ENCODE measurements around the gene TRABD2B. TPM values are rescaled to one million over a fixed set of nuclear protein-coding genes. Genes with fewer than 3 reads are reported as not detected.

Gene TRABD2B
- total and polyA plus RNA-seq, 2 donors (not counting 3 experiments of a cell fraction or from before 2014, with no cell fraction given) = not detected

GRCh38 chr1:47725000-47725473, 272.1 kb downstream of the TRABD2B start:
- ChIA-PET CTCF (interaction anchor here (1.0 to 12.3 kb wide), 6 partner anchors 12 to 546 kb away, joined by 3 to 691 read pairs (median 82); partner anchors contain the start of gene FOXD2), POLR2A (no interaction called here)
- H3K4me3 ChIP-seq (replicated peaks in 1 of 3; ENCODE audit: insufficient read depth in 1 of 3, low read depth in 1 of 3, low read length in 3 of 3) = no peak overlapping the region
- H3K9me3 ChIP-seq (replicated peaks; ENCODE audit: control insufficient read depth, insufficient read depth, low read length) = no peaks in the 10 kb centered on the region
- H3K27ac ChIP-seq (ENCODE audit: insufficient read depth, low read depth, low read length) = no peak overlapping the region
- no peaks in the 10 kb centered on the region for H3K9me1 ChIP-seq (replicated peaks; ENCODE audit: control insufficient read depth, extremely low read depth, insufficient read depth, low read length)
- intact Hi-C loops (cut with micrococcal nuclease) (no loop called here), dilution Hi-C loops (cut with MboI; ENCODE audit: extremely low pct_ligation_motif_present, low sequenced_read_pairs) (no loop called here)
- H4K20me1 ChIP-seq (replicated peaks; ENCODE audit: control insufficient read depth, extremely low read depth, insufficient read depth, low read length) = no peaks in the 10 kb centered on the region
- no peak for DNase-seq (ENCODE audit: low read depth, low spot score)
- peaks cover 34 to 36% of the 10 kb centered on the region in 2 experiments for H3K27me3 ChIP-seq (ENCODE audit: control insufficient read depth in 2 of 2, insufficient read depth in 2 of 2, low read length in 2 of 2)
- FAIRE-seq = no peak
- no TSS peak for BruUV-seq (replicated peaks)
- no peaks in the 10 kb centered on the region for H3K4me1 ChIP-seq (ENCODE audit: control insufficient read depth, extremely low read depth, insufficient read depth, low read length)
- H2AFZ ChIP-seq (ENCODE audit: low read depth, low read length) = no peak overlapping the region
- H3K36me3 ChIP-seq (ENCODE audit: control insufficient read depth in 2 of 2, extremely low read depth in 1 of 2, insufficient read depth in 2 of 2, low read length in 2 of 2) = no peaks in the 10 kb centered on the region
- H3K4me2 ChIP-seq (ENCODE audit: insufficient read depth, low read length) = no peak overlapping the region
- H3K9ac ChIP-seq (replicated peaks; ENCODE audit: extremely low read depth, insufficient read depth, low read length) = no peak overlapping the region
- no peaks in the 10 kb centered on the region for H3K79me2 ChIP-seq (ENCODE audit: control insufficient read depth, insufficient read depth, low read length)
- no peak for TF ChIP-seq EZH2 (IDR thresholded peaks at IDR 0.05; ENCODE audit: borderline replicate concordance, low read depth, low read length, severe bottlenecking)
- peak; percentile 8 to 23 for TF ChIP-seq CTCF (IDR thresholded peaks at IDR 0.05; ENCODE audit: extremely low read depth in 1 of 2, insufficient read depth in 1 of 2, low read depth in 1 of 2, low read length in 2 of 2)
- no peak for TF ChIP-seq FOS (IDR thresholded peaks at IDR 0.05; ENCODE audit: borderline replicate concordance, insufficient read depth, low read length)

GRCh38 chr1:47724432-47724999, 272.7 kb downstream of the TRABD2B start:
- Histone ChIP-seq H3K9me3 (replicated peaks; ENCODE audit: control insufficient read depth, insufficient read depth, low read length) (no peaks in the 10 kb centered on the region), H3K27me3 (ENCODE audit: control insufficient read depth in 2 of 2, insufficient read depth in 2 of 2, low read length in 2 of 2) (peaks cover 34 to 37% of the 10 kb centered on the region in 2 experiments), H3K4me3 (replicated peaks in 1 of 3; ENCODE audit: insufficient read depth in 1 of 3, low read depth in 1 of 3, low read length in 3 of 3) (no peak overlapping the region), H4K20me1 (replicated peaks; ENCODE audit: control insufficient read depth, extremely low read depth, insufficient read depth, low read length) (no peaks in the 10 kb centered on the region), H3K36me3 (ENCODE audit: control insufficient read depth in 2 of 2, extremely low read depth in 1 of 2, insufficient read depth in 2 of 2, low read length in 2 of 2) (no peaks in the 10 kb centered on the region), H3K79me2 (ENCODE audit: control insufficient read depth, insufficient read depth, low read length) (no peaks in the 10 kb centered on the region), H3K4me1 (ENCODE audit: control insufficient read depth, extremely low read depth, insufficient read depth, low read length) (no peaks in the 10 kb centered on the region), H3K4me2 (ENCODE audit: insufficient read depth, low read length) (no peak overlapping the region), H3K9me1 (replicated peaks; ENCODE audit: control insufficient read depth, extremely low read depth, insufficient read depth, low read length) (no peaks in the 10 kb centered on the region), H3K27ac (ENCODE audit: insufficient read depth, low read depth, low read length) (no peak overlapping the region), H2AFZ (ENCODE audit: low read depth, low read length) (no peak overlapping the region), H3K9ac (replicated peaks; ENCODE audit: extremely low read depth, insufficient read depth, low read length) (no peak overlapping the region)
- no peak for FAIRE-seq
- no peak for TF ChIP-seq POLR2A (IDR thresholded peaks at IDR 0.05; ENCODE audit: low read depth, low read length)
- no peak for TF ChIP-seq MYC (IDR thresholded peaks at IDR 0.05; ENCODE audit: low read depth, low read length)
- no peak for TF ChIP-seq JUN (IDR thresholded peaks at IDR 0.05; ENCODE audit: borderline replicate concordance, insufficient read depth, insufficient read length, low read depth)
- intact Hi-C loops (cut with micrococcal nuclease) (no loop called here), dilution Hi-C loops (cut with MboI; ENCODE audit: extremely low pct_ligation_motif_present, low sequenced_read_pairs) (no loop called here)
- no TSS peak for BruUV-seq (replicated peaks)
- CTCF ChIA-PET = interaction anchor here (1.0 to 12.3 kb wide), 3 partner anchors 11 to 545 kb away, joined by 3 to 691 read pairs (median 182); partner anchors contain the start of gene FOXD2
- no peak for DNase-seq (ENCODE audit: low read depth, low spot score)
- POLR2A ChIA-PET = no interaction called here
